HL-60 (cell line): ENCODE measurements around the gene CFAP92.

Source experiments
- DNase-seq, 2 experiments: peaks; one replicate each; pipeline ENCODE4 v3.0.0-alpha.2; 2010 to 2020; ENCODE audit warnings: low read depth in 1 of 2, low spot score in 1 of 2
- H3K27ac ChIP-seq: fragments of 250-450 bp; sonication (Bioruptor Pico); replicated peaks from 2 replicates; pipeline ENCODE4 v1.5.1; 2020; ENCODE audit warnings: mild to moderate bottlenecking, moderate library complexity
- H3K27me3 ChIP-seq: fragments of 250-450 bp; sonication (Bioruptor Pico); 2 replicates; pipeline ENCODE4 v1.5.1; 2021; ENCODE audit warnings: mild to moderate bottlenecking, moderate library complexity; ENCODE audit not compliant: insufficient read depth, poor library complexity, severe bottlenecking
- H3K4me3 ChIP-seq: replicated peaks from 2 replicates; pipeline ENCODE4 v1.5.1; 2011; ENCODE audit warnings: mild to moderate bottlenecking, control low read depth, low read length; ENCODE audit not compliant: insufficient read depth
- CTCF ChIP-seq: IDR thresholded peaks from one replicate; pipeline ENCODE4 v1.5.1; 2011; ENCODE audit warnings: low read length, control low read depth, inconsistent platforms; ENCODE audit not compliant: insufficient read depth
- GABPA ChIP-seq: IDR thresholded peaks from 2 replicates; pipeline ENCODE4 v1.6.1; 2012; ENCODE audit warnings: low read depth
- POLR2AphosphoS5 ChIP-seq: IDR thresholded peaks from 2 replicates; pipeline ENCODE4 v1.6.1; 2012; ENCODE audit warnings: low read depth
- REST ChIP-seq: IDR thresholded peaks from 2 replicates; pipeline ENCODE4 v1.6.1; 2012; ENCODE audit warnings: low read depth; ENCODE audit not compliant: insufficient replicate concordance
- SPI1 ChIP-seq: IDR thresholded peaks from 2 replicates; pipeline ENCODE4 v1.6.1; 2012; ENCODE audit warnings: low read depth, mild to moderate bottlenecking, borderline replicate concordance

CFAP92 gene

GRCh38 chr3:128988286-128988685 lies 5.6 kb downstream of the CFAP92 start:
- no peak overlapping the region for H3K4me3 ChIP-seq
- H3K27me3 ChIP-seq: no peaks in the 10 kb centered on the region
- no peak for TF ChIP-seq CTCF
- no peak for TF ChIP-seq REST
- TF ChIP-seq GABPA: no peak
- TF ChIP-seq SPI1: no peak
- TF ChIP-seq POLR2AphosphoS5: no peak
- DNase-seq: no peak
- H3K27ac ChIP-seq: no peak overlapping the region

GRCh38 chr3:128987302-128988100 lies 6.4 kb downstream of the CFAP92 start:
- H3K27ac ChIP-seq: no peak overlapping the region
- H3K4me3 ChIP-seq: no peak overlapping the region
- no peak for DNase-seq
- TF ChIP-seq SPI1: no peak
- TF ChIP-seq CTCF: no peak
- no peak for TF ChIP-seq REST
- no peak for TF ChIP-seq GABPA
- TF ChIP-seq POLR2AphosphoS5: no peak
- H3K27me3 ChIP-seq: no peaks in the 10 kb centered on the region

- TF ChIP-seq CTCF (no peak), REST (no peak), POLR2AphosphoS5 (no peak), SPI1 (no peak), GABPA (no peak)
- H3K27ac ChIP-seq: no peak overlapping the region
- H3K27me3 ChIP-seq: no peaks in the 10 kb centered on the region
- H3K4me3 ChIP-seq: no peak overlapping the region
- no peak for DNase-seq
These were observed 9.3 kb downstream of the CFAP92 start for GRCh38 chr3:128984596-128984995.
